GM12875 (cell line): ENCODE results near the gene PTPN11.

ENCODE experiments used
- H3K4me3 ChIP-seq: one replicate; pipeline ENCODE4 v1.5.1; 2011; ENCODE audit warnings: low read depth, low read length, control low read depth
- TF ChIP-seq, protein P1 (sequence below): IDR thresholded peaks from 2 replicates; pipeline ENCODE4 v1.5.1; 2011; ENCODE audit warnings: low read depth, mild to moderate bottlenecking, control low read depth, inconsistent platforms, low read length, moderate library complexity, borderline replicate concordance; ENCODE audit not compliant: insufficient read depth

The PTPN11 gene

GRCh38 chr12:112418608-112419296, at the start of gene PTPN11:
Gene PTPN11 (plus strand): TSS chr12:112418947. CDS start chr12:112419112, 165 bp downstream.
- H3K4me3 ChIP-seq = peak within 1 kb of the TSS; percentile 97
- TF ChIP-seq, protein P1, sequence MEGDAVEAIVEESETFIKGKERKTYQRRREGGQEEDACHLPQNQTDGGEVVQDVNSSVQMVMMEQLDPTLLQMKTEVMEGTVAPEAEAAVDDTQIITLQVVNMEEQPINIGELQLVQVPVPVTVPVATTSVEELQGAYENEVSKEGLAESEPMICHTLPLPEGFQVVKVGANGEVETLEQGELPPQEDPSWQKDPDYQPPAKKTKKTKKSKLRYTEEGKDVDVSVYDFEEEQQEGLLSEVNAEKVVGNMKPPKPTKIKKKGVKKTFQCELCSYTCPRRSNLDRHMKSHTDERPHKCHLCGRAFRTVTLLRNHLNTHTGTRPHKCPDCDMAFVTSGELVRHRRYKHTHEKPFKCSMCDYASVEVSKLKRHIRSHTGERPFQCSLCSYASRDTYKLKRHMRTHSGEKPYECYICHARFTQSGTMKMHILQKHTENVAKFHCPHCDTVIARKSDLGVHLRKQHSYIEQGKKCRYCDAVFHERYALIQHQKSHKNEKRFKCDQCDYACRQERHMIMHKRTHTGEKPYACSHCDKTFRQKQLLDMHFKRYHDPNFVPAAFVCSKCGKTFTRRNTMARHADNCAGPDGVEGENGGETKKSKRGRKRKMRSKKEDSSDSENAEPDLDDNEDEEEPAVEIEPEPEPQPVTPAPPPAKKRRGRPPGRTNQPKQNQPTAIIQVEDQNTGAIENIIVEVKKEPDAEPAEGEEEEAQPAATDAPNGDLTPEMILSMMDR = peak; percentile 57; the same call in 1 of the 2 replicates

- TF ChIP-seq, protein P1 = no peak
- H3K4me3 ChIP-seq = no peak overlapping the region
These were observed 48.5 kb upstream of the PTPN11 start for GRCh38 chr12:112370199-112370598.

DNA sequence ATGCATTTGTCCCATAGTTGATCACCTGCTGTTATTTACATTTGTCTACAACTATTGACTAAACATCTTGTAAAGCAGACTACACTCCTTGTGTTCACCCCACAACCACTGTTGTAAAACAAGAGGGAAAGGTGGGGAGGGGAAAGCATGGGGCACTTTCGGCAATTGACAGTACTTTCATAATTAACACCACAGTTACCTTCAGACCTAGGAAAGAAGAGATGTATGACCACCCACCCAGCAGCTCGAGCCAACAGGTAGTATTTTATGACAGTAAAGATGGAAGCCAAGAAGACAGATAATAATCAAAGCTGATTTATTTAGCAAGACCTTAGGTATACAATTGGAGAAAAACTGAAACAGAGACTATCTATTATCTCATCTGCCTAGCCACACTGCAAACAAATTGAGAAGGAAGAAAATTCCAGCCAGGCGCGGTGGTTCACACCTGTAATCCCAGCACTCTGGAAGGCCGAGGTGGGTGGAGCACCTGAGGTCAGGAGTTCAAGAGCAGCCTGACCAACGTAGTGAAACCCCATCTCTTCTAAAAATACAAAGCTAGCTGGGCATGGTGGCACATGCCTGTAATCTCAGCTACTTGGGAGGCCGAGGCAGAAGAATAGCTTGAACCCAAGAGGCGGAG, 47.8 kb upstream of the PTPN11 start:
- H3K4me3 ChIP-seq = no peak overlapping the region
- TF ChIP-seq, protein P1 = no peak

- TF ChIP-seq, protein P1 = no peak
- no peak overlapping the region for H3K4me3 ChIP-seq
These were observed 44.5 kb upstream of the PTPN11 start for GRCh38 chr12:112374166-112374740.

DNA sequence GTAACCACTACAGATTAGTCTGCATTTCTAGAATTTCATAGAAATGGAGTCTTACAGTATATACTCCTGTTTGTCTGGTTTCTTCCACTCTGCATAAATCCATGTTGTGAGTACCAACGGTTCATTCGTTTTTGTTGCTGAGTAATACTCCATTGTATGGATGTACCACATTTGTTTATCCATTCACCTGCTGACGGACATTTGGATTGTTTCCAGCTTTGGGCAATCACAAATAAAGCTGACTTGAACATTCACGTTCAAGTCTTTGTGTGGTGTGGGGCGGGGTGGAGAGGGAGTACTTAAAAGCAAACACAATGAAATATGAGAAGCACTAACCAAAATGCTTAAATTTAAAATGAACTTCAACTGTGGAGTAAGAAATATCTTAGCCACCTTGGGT, 43.6 kb upstream of the PTPN11 start:
- TF ChIP-seq, protein P1 = no peak
- no peak overlapping the region for H3K4me3 ChIP-seq

- peak overlapping the region; percentile 90 for H3K4me3 ChIP-seq
- TF ChIP-seq, protein P1 = no peak
These were observed 37.9 kb upstream of the PTPN11 start for GRCh38 chr12:112380663-112381405.
